OCI-LY1 (cell line): ENCODE results near the gene GPR65.
"Not testable (repeated sequence)": the region's sequence is repeated elsewhere in the genome, so short reads cannot be mapped to it uniquely, and the experiment has no call there.

Experiments used
- H2AFZ ChIP-seq: fragments of 200-600 bp; sonication (generic), shearing (Covaris generic); 2 replicates; pipeline ENCODE4 v1.6.0; 2014; ENCODE audit warnings: antibody characterized with exemption, mild to moderate bottlenecking, low read length
- H3F3A ChIP-seq: fragments of 200-600 bp; sonication (generic), shearing (Covaris generic); 2 replicates; pipeline ENCODE4 v1.6.0; 2014; ENCODE audit warnings: mild to moderate bottlenecking, antibody characterized with exemption, low read length, moderate library complexity; ENCODE audit not compliant: insufficient read depth
- H3K27ac ChIP-seq: fragments of 200-600 bp; sonication (generic); 2 replicates; pipeline ENCODE4 v1.5.1; 2014; ENCODE audit warnings: low read length, mixed run types, mild to moderate bottlenecking, low read depth; ENCODE audit not compliant: poor library complexity, severe bottlenecking
- H3K27me3 ChIP-seq: fragments of 200-600 bp; sonication (generic); 2 replicates; pipeline ENCODE4 v1.6.0; 2014; ENCODE audit warnings: antibody characterized with exemption, mild to moderate bottlenecking, low read length, moderate library complexity; ENCODE audit not compliant: insufficient read depth
- H3K36me3 ChIP-seq: fragments of 200-600 bp; sonication (generic); 2 replicates; pipeline ENCODE4 v1.6.1; 2014; ENCODE audit warnings: mild to moderate bottlenecking, antibody characterized with exemption, low read length, moderate library complexity, mixed read lengths; ENCODE audit not compliant: insufficient read depth
- H3K4me1 ChIP-seq: fragments of 200-600 bp; sonication (generic); 2 replicates; pipeline ENCODE4 v1.5.1; 2014; ENCODE audit warnings: mild to moderate bottlenecking, low read length, moderate library complexity; ENCODE audit not compliant: insufficient read depth, severe bottlenecking
- H3K4me2 ChIP-seq: fragments of 200-600 bp; sonication (generic), shearing (Covaris generic); 2 replicates; pipeline ENCODE4 v1.6.1; 2014; ENCODE audit warnings: low read length
- H3K4me3 ChIP-seq: fragments of 200-600 bp; sonication (generic); 2 replicates; pipeline ENCODE4 v1.5.1; 2014; ENCODE audit warnings: low read length, low read depth, mild to moderate bottlenecking, mixed read lengths; ENCODE audit not compliant: poor library complexity, severe bottlenecking
- H3K79me2 ChIP-seq: fragments of 200-600 bp; shearing (Covaris generic); 2 replicates; pipeline ENCODE4 v1.6.1; 2016; ENCODE audit warnings: mixed run types, low read length, mixed read lengths; ENCODE audit not compliant: insufficient read depth
- H3K9ac ChIP-seq: fragments of 200-600 bp; sonication (generic), shearing (Covaris generic); 2 replicates; pipeline ENCODE4 v1.6.1; 2014; ENCODE audit warnings: mild to moderate bottlenecking, low read length, mixed read lengths
- H3K9me2 ChIP-seq: fragments of 200-600 bp; sonication (generic), shearing (Covaris generic); 2 replicates; pipeline ENCODE4 v1.6.1; 2014; ENCODE audit warnings: low read depth, mild to moderate bottlenecking, low read length, mixed read lengths
- H3K9me3 ChIP-seq: fragments of 200-600 bp; shearing (Covaris generic); 2 replicates; pipeline ENCODE4 v1.6.1; 2014; ENCODE audit warnings: low read length, mixed read lengths
- H4K20me1 ChIP-seq: fragments of 200-600 bp; sonication (generic), shearing (Covaris generic); 2 replicates; pipeline ENCODE4 v1.6.0; 2016; ENCODE audit warnings: mild to moderate bottlenecking, low read length; ENCODE audit not compliant: insufficient read depth
- CTCF ChIP-seq: fragments of 200-600 bp; sonication (generic), shearing (Covaris generic); IDR thresholded peaks from 2 replicates; pipeline ENCODE4 v1.5.1; 2017; ENCODE audit warnings: mild to moderate bottlenecking, antibody characterized with exemption, low read length, moderate library complexity, mixed read lengths
- EZH2 ChIP-seq: fragments of 200-600 bp; sonication (generic), shearing (Covaris generic); IDR thresholded peaks from 2 replicates; pipeline ENCODE4 v1.8.0; 2017; ENCODE audit warnings: borderline replicate concordance, mixed run types, mild to moderate bottlenecking, antibody characterized with exemption, low read length, moderate library complexity, mixed read lengths

Gene GPR65

GRCh38 chr14:88023658-88024187 lies 18.8 kb downstream of the GPR65 start:
- no peaks in the 10 kb centered on the region for H3K9me2 ChIP-seq
- no peaks in the 10 kb centered on the region for H3K9me3 ChIP-seq
- no peak overlapping the region for H3K27ac ChIP-seq
- H3K79me2 ChIP-seq: no peaks in the 10 kb centered on the region
- no peaks in the 10 kb centered on the region for H4K20me1 ChIP-seq
- no peaks in the 10 kb centered on the region for H3K4me1 ChIP-seq
- H3K4me2 ChIP-seq: no peak overlapping the region
- no peak overlapping the region for H3K9ac ChIP-seq
- H3K27me3 ChIP-seq: no peaks in the 10 kb centered on the region
- H3K4me3 ChIP-seq: no peak overlapping the region
- TF ChIP-seq EZH2: no peak
- TF ChIP-seq CTCF: no peak
- no peak overlapping the region for H2AFZ ChIP-seq
- no peaks in the 10 kb centered on the region for H3F3A ChIP-seq
- H3K36me3 ChIP-seq: no peaks in the 10 kb centered on the region

- not testable (repeated sequence) for H3K27ac ChIP-seq, H3K4me3 ChIP-seq, H3F3A ChIP-seq, H3K4me2 ChIP-seq, H3K9me3 ChIP-seq, H4K20me1 ChIP-seq, H3K36me3 ChIP-seq, H3K79me2 ChIP-seq, H3K9ac ChIP-seq, H3K4me1 ChIP-seq, H3K9me2 ChIP-seq, H2AFZ ChIP-seq, H3K27me3 ChIP-seq
Observed at GRCh38 chr14:88024252-88025086, 19.5 kb downstream of the GPR65 start.

- Histone ChIP-seq H3F3A (no peaks in the 10 kb centered on the region), H3K4me3 (no peak overlapping the region), H3K36me3 (no peaks in the 10 kb centered on the region), H3K79me2 (no peaks in the 10 kb centered on the region), H4K20me1 (no peaks in the 10 kb centered on the region), H3K4me2 (no peak overlapping the region), H3K9me3 (no peaks in the 10 kb centered on the region), H3K27me3 (no peaks in the 10 kb centered on the region), H3K4me1 (no peaks in the 10 kb centered on the region), H2AFZ (no peak overlapping the region), H3K27ac (no peak overlapping the region), H3K9ac (no peak overlapping the region), H3K9me2 (no peaks in the 10 kb centered on the region)
- TF ChIP-seq EZH2 (no peak), CTCF (no peak)
Observed at GRCh38 chr14:88025313-88025712, 20.4 kb downstream of the GPR65 start.

- no peaks in the 10 kb centered on the region for H3K9me3 ChIP-seq
- no peaks in the 10 kb centered on the region for H3K79me2 ChIP-seq
- no peak overlapping the region for H3K27ac ChIP-seq
- TF ChIP-seq EZH2 (no peak), CTCF (no peak)
- no peak overlapping the region for H3K4me3 ChIP-seq
- H3K4me1 ChIP-seq: no peaks in the 10 kb centered on the region
- H3K36me3 ChIP-seq: no peaks in the 10 kb centered on the region
- H4K20me1 ChIP-seq: no peaks in the 10 kb centered on the region
- H3K9me2 ChIP-seq: no peaks in the 10 kb centered on the region
- H3K9ac ChIP-seq: no peak overlapping the region
- no peaks in the 10 kb centered on the region for H3K27me3 ChIP-seq
- H2AFZ ChIP-seq: no peak overlapping the region
- H3F3A ChIP-seq: no peaks in the 10 kb centered on the region
- no peak overlapping the region for H3K4me2 ChIP-seq
Observed at GRCh38 chr14:88026890-88027289, 22.0 kb downstream of the GPR65 start.
